Endothelial cell of umbilical vein (primary cell): Measurements from ENCODE around the gene MTERF4. TPM values are rescaled to one million over a fixed set of nuclear protein-coding genes. Genes with fewer than 3 reads are reported as not detected.

Experiments used
- BruUV-seq: library from RNA; stranded (reverse); fragments of 400-500 nt; replicated peaks from 2 replicates; lab custom pipeline; 2021; lab: Mats Ljungman, UMichigan
- CTCF ChIA-PET: fragments of 300-600, 350-600 bp; sonication (Branson Sonifier 250); formaldehyde crosslinking; loops from one replicate; lab custom pipeline; 2021; ENCODE audit warnings: antibody characterized with exemption, inconsistent platforms; lab: Charles Lee
- POLR2A ChIA-PET: fragments of 300-600, 350-600 bp; sonication (Branson Sonifier 250); formaldehyde crosslinking; loops from one replicate; lab custom pipeline; 2021; ENCODE audit warnings: antibody characterized with exemption, inconsistent platforms; lab: Charles Lee
- DNase-seq: peaks from one replicate; pipeline ENCODE4 v3.0.0-alpha.2; 2011; ENCODE audit warnings: low read depth, low spot score
- FAIRE-seq: peaks from 2 replicates; lab custom pipeline; 2011; peaks lifted over from hg19 to GRCh38; lab: Jason Lieb, UNC
- H2AFZ ChIP-seq: 2 replicates; pipeline ENCODE4 v1.6.0; 2012; ENCODE audit warnings: low read depth, low read length, control low read depth, inconsistent platforms
- H3K27ac ChIP-seq: 2 replicates; pipeline ENCODE4 v1.5.1; 2011; ENCODE audit warnings: low read depth, mild to moderate bottlenecking, control low read depth, low read length, moderate library complexity; ENCODE audit not compliant: insufficient read depth
- H3K27me3 ChIP-seq, 2 experiments: 2 replicates each; pipeline versions ENCODE4 v1.6.0 to v1.6.1; 2011; ENCODE audit warnings: low read length in 2 of 2, mixed read lengths in 1 of 2; ENCODE audit not compliant: control insufficient read depth in 2 of 2, insufficient read depth in 2 of 2
- H3K36me3 ChIP-seq, 2 experiments: 2 replicates in 1 of 2; 3 replicates in 1 of 2; pipeline ENCODE4 v1.5.1; 2011; ENCODE audit warnings: low read length in 2 of 2, mild to moderate bottlenecking in 1 of 2, moderate library complexity in 1 of 2; ENCODE audit not compliant: control insufficient read depth in 2 of 2, insufficient read depth in 2 of 2; ENCODE audit errors: extremely low read depth in 1 of 2
- H3K4me1 ChIP-seq: 3 replicates; pipeline ENCODE4 v1.5.1; 2011; ENCODE audit warnings: mild to moderate bottlenecking, low read length; ENCODE audit not compliant: control insufficient read depth, insufficient read depth; ENCODE audit errors: extremely low read depth
- H3K4me2 ChIP-seq: 2 replicates; pipeline ENCODE4 v1.6.1; 2011; ENCODE audit warnings: low read length, control low read depth, mixed read lengths; ENCODE audit not compliant: insufficient read depth
- H3K4me3 ChIP-seq, 3 experiments: fragments of 200-600 bp in 1 of 3; sonication (generic), shearing (Covaris generic) in 1 of 3; replicated peaks in 1 of 3; 2 replicates each; pipeline ENCODE4 v1.5.1; 2011 to 2016; ENCODE audit warnings: control low read depth in 3 of 3, low read length in 3 of 3, mild to moderate bottlenecking in 2 of 3, inconsistent platforms in 1 of 3, low read depth in 1 of 3, moderate library complexity in 1 of 3; ENCODE audit not compliant: insufficient read depth in 1 of 3
- H3K79me2 ChIP-seq: 2 replicates; pipeline ENCODE4 v1.6.0; 2012; ENCODE audit warnings: low read length, inconsistent platforms; ENCODE audit not compliant: control insufficient read depth, insufficient read depth
- H3K9ac ChIP-seq: replicated peaks from 2 replicates; pipeline ENCODE3; 2011; ENCODE audit warnings: low read length, control low read depth; ENCODE audit not compliant: insufficient read depth; ENCODE audit errors: extremely low read depth
- H3K9me1 ChIP-seq: replicated peaks from 3 replicates; pipeline ENCODE4 v1.6.0; 2011; ENCODE audit warnings: mild to moderate bottlenecking, low read length; ENCODE audit not compliant: control insufficient read depth, insufficient read depth; ENCODE audit errors: extremely low read depth
- H3K9me3 ChIP-seq: replicated peaks from 2 replicates; pipeline ENCODE4 v1.5.1; 2012; ENCODE audit warnings: low read length, inconsistent platforms; ENCODE audit not compliant: control insufficient read depth, insufficient read depth
- H4K20me1 ChIP-seq: replicated peaks from 2 replicates; pipeline ENCODE3; 2011; ENCODE audit warnings: mild to moderate bottlenecking, low read length; ENCODE audit not compliant: control insufficient read depth, insufficient read depth; ENCODE audit errors: extremely low read depth
- CTCF ChIP-seq, 2 donors: IDR thresholded peaks; 1 replicate in 1 of 2; 2 replicates in 1 of 2; pipeline ENCODE4 v1.5.1; 2011; ENCODE audit warnings: low read length in 2 of 2, mild to moderate bottlenecking in 2 of 2, moderate library complexity in 2 of 2, control low read depth in 1 of 2, inconsistent platforms in 1 of 2, low read depth in 1 of 2; ENCODE audit not compliant: insufficient read depth in 1 of 2; ENCODE audit errors: extremely low read depth in 1 of 2
- EZH2 ChIP-seq: IDR thresholded peaks from 2 replicates; pipeline ENCODE4 v1.6.1; 2012; ENCODE audit warnings: borderline replicate concordance, low read depth, mild to moderate bottlenecking, moderate library complexity, low read length, inconsistent platforms; ENCODE audit not compliant: severe bottlenecking
- FOS ChIP-seq: IDR thresholded peaks from 2 replicates; pipeline ENCODE4 v1.6.1; 2011; ENCODE audit warnings: mild to moderate bottlenecking, low read length, moderate library complexity, borderline replicate concordance; ENCODE audit not compliant: insufficient read depth
- GATA2 ChIP-seq: IDR thresholded peaks from 2 replicates; pipeline ENCODE4 v1.7.0; 2011; ENCODE audit warnings: low read depth, mild to moderate bottlenecking, moderate library complexity, mixed read lengths, low read length; ENCODE audit not compliant: insufficient read length, insufficient read depth
- JUN ChIP-seq: IDR thresholded peaks from 2 replicates; pipeline ENCODE4 v1.6.1; 2011; ENCODE audit warnings: borderline replicate concordance, low read depth; ENCODE audit not compliant: insufficient read length, insufficient read depth
- MAX ChIP-seq: IDR thresholded peaks from 2 replicates; pipeline ENCODE4 v1.6.1; 2011; ENCODE audit not compliant: insufficient read depth, insufficient read length
- MYC ChIP-seq: IDR thresholded peaks from one replicate; pipeline ENCODE4 v1.6.1; 2011; ENCODE audit warnings: mild to moderate bottlenecking, low read depth, low read length
- POLR2A ChIP-seq: IDR thresholded peaks from 2 replicates; pipeline ENCODE4 v1.6.1; 2012; ENCODE audit warnings: low read depth, mild to moderate bottlenecking, control low read depth, low read length
- POLR2AphosphoS5 ChIP-seq: IDR thresholded peaks from 2 replicates; pipeline ENCODE4 v1.6.1; 2012; ENCODE audit warnings: low read depth, mild to moderate bottlenecking, control low read depth, low read length, moderate library complexity; ENCODE audit not compliant: insufficient read depth
- dilution Hi-C: fragments of 300-500 bp; cut with MboI; formaldehyde crosslinking; loops from one replicate; pipeline ENCODE4 v1.15.0; 2019; ENCODE audit warnings: low sequenced_read_pairs; ENCODE audit not compliant: extremely low pct_ligation_motif_present
- intact Hi-C: fragments of 100-400 bp; cut with micrococcal nuclease; formaldehyde crosslinking; loops from one replicate; pipeline ENCODE4 v1.10.0; 2022
- polyA plus RNA-seq, 4 experiments: library from polyadenylated mRNA; depleted of rRNA in 3 of 4; stranded (reverse) in 3 of 4; unstranded in 1 of 4; fragments of >200 nt; gene quantifications; 2 replicates each; pipeline versions ENCODE4 v1.2.1 to v1.2.3, GENCODE V29; 2011 to 2012; ENCODE audit warnings: missing spikeins in 1 of 4
- total RNA-seq: library from RNA; stranded (reverse); gene quantifications from 2 replicates; pipeline ENCODE4 v1.2.3, GENCODE V29; 2021

Gene MTERF4
- total and polyA plus RNA-seq, 2 donors (not counting 3 experiments of a cell fraction or from before 2014, with no cell fraction given) = 14.7 to 27.3 TPM

GRCh38 chr2:241130316-241130715 is 28.2 kb upstream of the MTERF4 start:
- dilution Hi-C loops = no loop called here
- H3K79me2 ChIP-seq = no peaks in the 10 kb centered on the region
- H3K36me3 ChIP-seq = no peaks in the 10 kb centered on the region
- H3K4me1 ChIP-seq = no peaks in the 10 kb centered on the region
- no peak overlapping the region for H3K27ac ChIP-seq
- BruUV-seq = no TSS peak
- CTCF ChIA-PET = no interaction called here
- H3K27me3 ChIP-seq = no peaks in the 10 kb centered on the region
- H3K9me3 ChIP-seq = no peaks in the 10 kb centered on the region
- POLR2A ChIA-PET = no interaction called here
- intact Hi-C loops = no loop called here
- TF ChIP-seq MYC (no peak), MAX (no peak), GATA2 (no peak), POLR2AphosphoS5 (no peak), JUN (no peak), CTCF (IDR thresholded peaks at IDR 0.05; ENCODE audit: extremely low read depth in 1 of 2, insufficient read depth in 1 of 2, low read depth in 1 of 2, low read length in 2 of 2) (no peak), FOS (no peak), EZH2 (no peak), POLR2A (no peak)
- FAIRE-seq (no peak), DNase-seq (no peak)
- H3K9ac ChIP-seq = no peak overlapping the region
- H3K9me1 ChIP-seq = no peaks in the 10 kb centered on the region
- H3K4me3 ChIP-seq = no peak overlapping the region
- H4K20me1 ChIP-seq = no peaks in the 10 kb centered on the region
- H2AFZ ChIP-seq = no peak overlapping the region
- H3K4me2 ChIP-seq = no peak overlapping the region
